K562 (cell line): ENCODE data around the gene ACE. TPM values are rescaled to one million over a fixed set of nuclear protein-coding genes. Genes with fewer than 3 reads are reported as not detected.

Experiments
- ATAC-seq: fragments of 200-7000 bp; cut with Tn5 transposase; 3 replicates; pipeline ENCODE4 v1.9.1; 2020; ENCODE audit warnings: moderate library complexity
- BruUV-seq: library from RNA; stranded (reverse); fragments of 400-500 nt; replicated peaks from 2 replicates; lab custom pipeline; 2021; lab: Mats Ljungman, UMichigan
- CTCF ChIA-PET: fragments of 300-600 bp; formaldehyde crosslinking; extraction: SDS; loops from one replicate; lab custom pipeline; 2021; ENCODE audit warnings: low intra/inter-chr PET ratio; lab: Yijun Ruan, JAX
- POLR2A ChIA-PET: fragments of 300-600, 350-650 bp; sonication (Branson Sonifier 250); formaldehyde crosslinking; extraction: SDS; loops from one replicate; lab custom pipeline; 2021; ENCODE audit warnings: antibody characterized with exemption, inconsistent platforms; lab: Yijun Ruan, JAX
- DNase-seq, 4 experiments: peaks; one replicate each; pipeline versions ENCODE4 v3.0.0 to v3.0.0-alpha.2; 2011 to 2018; ENCODE audit warnings: low spot score in 3 of 4, mixed read lengths in 3 of 4; ENCODE audit errors: extremely low read depth in 1 of 4
- FAIRE-seq: peaks from 2 replicates; lab custom pipeline; 2011; peaks lifted over from hg19 to GRCh38; lab: Jason Lieb, UNC
- H2AFZ ChIP-seq: 2 replicates; pipeline ENCODE4 v1.6.0; 2011; ENCODE audit warnings: low read depth, low read length, control low read depth, inconsistent platforms
- H3K27ac ChIP-seq: fragments of 200-600 bp; 3 replicates; pipeline ENCODE4 v1.8.0; 2011; ENCODE audit warnings: low read depth, mild to moderate bottlenecking, control low read depth, inconsistent platforms, low read length, moderate library complexity, mixed read lengths; ENCODE audit errors: extremely low read depth
- H3K27me3 ChIP-seq, 2 experiments: fragments of 300-600 bp in 1 of 2; 2 replicates in 1 of 2; 3 replicates in 1 of 2; pipeline versions ENCODE4 v1.6.0 to v1.8.0; 2011; ENCODE audit warnings: inconsistent platforms in 2 of 2, low read length in 2 of 2, mild to moderate bottlenecking in 1 of 2, mixed read lengths in 1 of 2, moderate library complexity in 1 of 2; ENCODE audit not compliant: control insufficient read depth in 2 of 2, insufficient read depth in 2 of 2
- H3K36me3 ChIP-seq: fragments of 300-600 bp; 3 replicates; pipeline ENCODE4 v1.8.0; 2011; ENCODE audit warnings: mild to moderate bottlenecking, low read length, inconsistent platforms; ENCODE audit not compliant: control insufficient read depth, insufficient read depth
- H3K4me1 ChIP-seq, 2 experiments: fragments of 200-600 bp in 1 of 2; replicated peaks in 1 of 2; 2 replicates in 1 of 2; 3 replicates in 1 of 2; pipeline versions ENCODE4 v1.5.1 to v1.8.0; 2011; ENCODE audit warnings: inconsistent platforms in 2 of 2, low read length in 2 of 2, mild to moderate bottlenecking in 1 of 2, mixed read lengths in 1 of 2, moderate library complexity in 1 of 2; ENCODE audit not compliant: control insufficient read depth in 2 of 2, insufficient read depth in 2 of 2
- H3K4me2 ChIP-seq: 2 replicates; pipeline ENCODE4 v1.6.1; 2011; ENCODE audit warnings: low read length, control low read depth, inconsistent platforms, mixed read lengths; ENCODE audit not compliant: insufficient read depth
- H3K4me3 ChIP-seq: fragments of 200-600 bp; sonication (generic), shearing (Covaris generic); 2 replicates; pipeline ENCODE4 v1.5.1; 2016; ENCODE audit warnings: control low read depth, inconsistent platforms
- H3K79me2 ChIP-seq: fragments of 200-600 bp; 3 replicates; pipeline ENCODE4 v1.8.0; 2011; ENCODE audit warnings: low read length, inconsistent platforms; ENCODE audit not compliant: control insufficient read depth, insufficient read depth
- H3K9ac ChIP-seq, 2 experiments: 2 replicates each; pipeline versions ENCODE4 v1.6.0 to v1.6.1; 2011; ENCODE audit warnings: low read depth in 2 of 2, low read length in 2 of 2, control low read depth in 1 of 2, inconsistent platforms in 1 of 2, mild to moderate bottlenecking in 1 of 2, mixed read lengths in 1 of 2; ENCODE audit not compliant: insufficient read depth in 1 of 2
- H3K9me1 ChIP-seq: one replicate; pipeline ENCODE4 v1.6.0; 2011; ENCODE audit warnings: inconsistent platforms, mild to moderate bottlenecking, low read length, moderate library complexity; ENCODE audit not compliant: control insufficient read depth, insufficient read depth
- H3K9me3 ChIP-seq: replicated peaks from 2 replicates; pipeline ENCODE4 v1.5.1; 2011; ENCODE audit warnings: low read depth, low read length, inconsistent platforms; ENCODE audit not compliant: control insufficient read depth, insufficient read depth
- H4K20me1 ChIP-seq: replicated peaks from 2 replicates; pipeline ENCODE4 v1.6.1; 2011; ENCODE audit warnings: low read length, inconsistent platforms, mixed read lengths; ENCODE audit not compliant: control insufficient read depth, insufficient read depth
- BHLHE40 ChIP-seq: IDR thresholded peaks from 2 replicates; pipeline ENCODE4 v1.6.1; 2011; ENCODE audit warnings: low read length, improper control_type of control experiment
- ETS1 ChIP-seq: conservative IDR thresholded peaks from 2 replicates; pipeline ENCODE4 v1.6.1; 2011; ENCODE audit warnings: low read depth, mild to moderate bottlenecking, low read length; ENCODE audit not compliant: control insufficient read depth
- PRDM10 ChIP-seq: fragments of 450-650 bp; IDR thresholded peaks from 2 replicates; pipeline ENCODE4 v1.6.1; 2018; ENCODE audit not compliant: partially characterized antibody
- TAF1 ChIP-seq: IDR thresholded peaks from 2 replicates; pipeline ENCODE4 v1.6.1; 2011; ENCODE audit warnings: mild to moderate bottlenecking, low read length, moderate library complexity; ENCODE audit not compliant: insufficient read depth, control insufficient read depth, severe bottlenecking; ENCODE audit errors: extremely low read depth
- TSC22D4 ChIP-seq: fragments of 450-650 bp; IDR thresholded peaks from 2 replicates; pipeline ENCODE4 v1.6.1; 2016; ENCODE audit warnings: missing genetic modification characterization, missing biosample characterization, control low read depth
- WGBS: fragments of 100-300 bp; shearing (Covaris generic); methylation state at CpG from one replicate; pipeline ENCODE4 v1.1.6; 2016; ENCODE audit warnings: low coverage, mixed read lengths; ENCODE audit not compliant: insufficient coverage; ENCODE audit errors: missing lambda C conversion rate; 5-methylcytosine and 5-hydroxymethylcytosine counted together
- in situ Hi-C: fragments of 300-500 bp; cut with MboI; formaldehyde crosslinking; loops from 4 replicates; pipeline ENCODE4 v1.15.0; 2018; ENCODE audit warnings: inconsistent platforms, mixed read lengths
- intact Hi-C: fragments of 100-400 bp; cut with micrococcal nuclease; formaldehyde crosslinking; loops from 2 replicates; pipeline ENCODE4 v1.14.2; 2022
- polyA plus RNA-seq, 8 experiments: library from polyadenylated mRNA; depleted of rRNA in 4 of 8; stranded (reverse) in 5 of 8; unstranded in 3 of 8; fragments of >200 nt; fragmentation: Nextera tagmentation in 2 of 8; fragmentation: Illumina TruSeq in 1 of 8; extraction: Ambion mirVana in 2 of 8; extraction: Trizol in 1 of 8; gene quantifications; 2 replicates each; pipeline versions ENCODE4 v1.2.1 to v1.2.3, GENCODE V29; 2011 to 2014; ENCODE audit warnings: inconsistent platforms in 1 of 8, missing spikeins in 1 of 8
- total RNA-seq, 7 experiments: library from RNA; depleted of rRNA in 6 of 7; stranded (reverse); fragments of >200 nt in 6 of 7; fragmentation: Illumina TruSeq in 2 of 7; extraction: Trizol in 2 of 7; gene quantifications; 2 replicates each; pipeline versions ENCODE4 v1.2.1 to v1.2.3, GENCODE V29; 2011 to 2021; ENCODE audit warnings: low replicate concordance in 1 of 7

ACE gene
- total and polyA plus RNA-seq, 9 of the 15 experiments (the other 6 are each of a cell fraction or from before 2014, with no cell fraction given): 0.07 to 2.5 (median 0.47) TPM; not detected in 1

DNA sequence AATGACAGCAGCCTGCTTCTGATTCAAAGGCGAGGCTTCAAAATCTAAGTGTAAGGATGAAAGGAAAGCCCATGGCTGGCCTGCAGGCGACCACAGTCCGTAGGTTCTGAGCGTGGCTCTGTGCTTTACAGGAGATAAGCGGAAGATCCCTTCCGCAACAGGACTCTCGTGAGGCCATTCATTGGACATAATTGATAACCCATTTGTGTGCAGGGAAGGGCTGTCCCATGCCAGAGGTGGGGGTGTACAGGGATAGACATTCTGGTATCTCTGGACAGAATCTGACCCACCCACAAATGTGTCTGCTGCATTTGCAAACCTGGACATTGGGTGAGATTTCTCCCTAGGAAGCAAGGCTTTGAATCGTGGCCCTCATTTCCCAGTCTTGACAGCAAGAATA is 34.8 kb upstream of the ACE start:
- FAIRE-seq (no peak), DNase-seq (peak in 2 of 4 experiments; percentile 20 to 46), ATAC-seq (no peak)
- peak overlapping the region; percentile 29; the same call in 1 of the 2 replicates for H2AFZ ChIP-seq
- H3K36me3 ChIP-seq: no peaks in the 10 kb centered on the region
- in situ Hi-C loops: loop anchor here (25.0 kb wide), 1 partner anchor 395 kb away; the partner anchor contains the start of genes FTSJ3, PSMC5 and SMARCD2
- CTCF ChIA-PET: interaction anchor here (1.2 kb wide), 1 partner anchor 38 kb away, joined by 4 read pairs; no protein-coding TSS in a partner anchor
- WGBS: 41% methylated on average over 8 of the region's 8 CpGs
- intact Hi-C loops: no loop called here
- peaks cover 7% of the 10 kb centered on the region for H3K9me1 ChIP-seq
- peak overlapping the region in 1 of 2 experiments; percentile 76; a peak in 2 of 4 replicates for H3K9ac ChIP-seq
- POLR2A ChIA-PET: interaction anchor here (0.7 to 1.8 kb wide), 6 partner anchors 14 to 1216 kb away, joined by 3 to 13 read pairs (median 3); no protein-coding TSS in a partner anchor
- H3K9me3 ChIP-seq: no peaks in the 10 kb centered on the region
- no peaks in the 10 kb centered on the region for H3K27me3 ChIP-seq
- no peak overlapping the region for H3K4me3 ChIP-seq
- peak overlapping the region; percentile 24; the same call in 2 of the 3 replicates for H3K27ac ChIP-seq
- peaks cover 33 to 70% of the 10 kb centered on the region in 2 experiments for H3K4me1 ChIP-seq
- TF ChIP-seq TAF1: no peak
- no peak for TF ChIP-seq TSC22D4 (tag)
- 0 out of 2 replicates have a peak, but pooled peaks have one; percentile 46 for TF ChIP-seq ETS1
- peak; percentile 59 for TF ChIP-seq BHLHE40
- peak; percentile 80 for TF ChIP-seq PRDM10
- no TSS peak for BruUV-seq
- H3K4me2 ChIP-seq: peak overlapping the region; percentile 48; the same call in 1 of the 2 replicates
- peaks cover 14% of the 10 kb centered on the region; the same call in 1 of the 3 replicates for H3K79me2 ChIP-seq
- peaks cover 7% of the 10 kb centered on the region; the same call in 1 of the 2 replicates for H4K20me1 ChIP-seq
